Measurements from ENCODE around the gene RXRA.

The RXRA gene

GRCh38 chr9:134389642-134390041 is 63.4 kb downstream of the RXRA start:
- no peaks in the 10 kb centered on the region for H3K9me3 ChIP-seq
- peaks cover 12% of the 10 kb centered on the region for H3K36me3 ChIP-seq
- H3K4me3 ChIP-seq (ENCODE audit: low read depth in 1 of 2, low read length in 1 of 2), result no peak overlapping the region
- H3K4me1 ChIP-seq (ENCODE audit: control insufficient read depth in 1 of 2, insufficient read depth in 1 of 2, low read depth in 1 of 2, low read length in 1 of 2), result peaks cover 83 to 91% of the 10 kb centered on the region in 2 experiments
- TF ChIP-seq CTCF (IDR thresholded peaks at IDR 0.05), result no peak
- no peaks in the 10 kb centered on the region for H3K27me3 ChIP-seq
- H3K27ac ChIP-seq, result peak overlapping the region; percentile 8

DNA sequence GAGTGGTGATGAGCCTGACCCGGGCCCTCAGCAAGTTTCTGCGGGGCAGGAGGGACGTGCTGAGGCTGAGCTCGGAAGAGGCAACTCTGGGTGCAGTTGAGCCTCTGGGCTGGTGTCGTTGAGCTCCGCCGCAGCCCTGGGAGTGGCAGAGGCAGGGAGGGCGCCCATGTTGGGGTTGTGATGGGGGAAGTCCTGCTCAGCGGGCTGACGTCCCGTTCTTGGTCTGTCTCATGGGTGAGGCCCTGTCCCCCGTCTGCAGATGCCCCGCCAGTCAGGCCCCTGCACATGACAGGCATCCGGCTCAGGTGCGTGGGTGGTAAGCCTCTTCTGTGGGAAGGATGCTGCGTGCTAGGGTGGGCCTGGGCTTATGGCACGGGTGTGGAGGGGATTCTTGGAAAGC is 64.3 kb downstream of the RXRA start:
- Histone ChIP-seq H3K4me1 (ENCODE audit: control insufficient read depth in 1 of 2, insufficient read depth in 1 of 2, low read depth in 1 of 2, low read length in 1 of 2) (peaks cover 83 to 91% of the 10 kb centered on the region in 2 experiments), H3K4me3 (ENCODE audit: low read depth in 1 of 2, low read length in 1 of 2) (no peak overlapping the region), H3K27me3 (no peaks in the 10 kb centered on the region), H3K27ac (peak overlapping the region; percentile 100), H3K9me3 (no peaks in the 10 kb centered on the region), H3K36me3 (peaks cover 12% of the 10 kb centered on the region)
- TF ChIP-seq CTCF (IDR thresholded peaks at IDR 0.05), result no peak

DNA sequence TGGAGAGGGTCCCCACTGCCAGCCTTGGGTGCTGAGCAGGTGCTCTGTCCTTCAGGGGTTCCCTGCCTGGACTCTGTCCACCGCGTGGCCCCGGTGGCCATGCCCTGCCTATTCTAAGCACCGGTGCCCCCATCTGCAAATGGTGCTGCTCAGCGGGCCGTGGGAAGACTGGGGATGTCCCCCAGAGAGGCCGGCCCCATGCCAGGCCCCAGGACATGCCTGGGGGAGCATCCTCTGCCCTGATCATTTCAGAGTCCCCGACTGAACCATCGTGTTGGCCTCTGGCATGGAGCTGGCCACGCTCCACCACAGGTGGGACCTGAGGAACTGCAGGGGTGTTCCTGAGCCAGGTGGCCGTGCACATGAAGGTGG is 64.7 kb downstream of the RXRA start:
- Histone ChIP-seq H3K36me3 (peaks cover 12% of the 10 kb centered on the region), H3K4me1 (ENCODE audit: control insufficient read depth in 1 of 2, insufficient read depth in 1 of 2, low read depth in 1 of 2, low read length in 1 of 2) (peaks cover 83 to 91% of the 10 kb centered on the region in 2 experiments), H3K27me3 (no peaks in the 10 kb centered on the region), H3K4me3 (ENCODE audit: low read depth in 1 of 2, low read length in 1 of 2) (no peak overlapping the region), H3K27ac (peak overlapping the region; percentile 100), H3K9me3 (no peaks in the 10 kb centered on the region)
- TF ChIP-seq CTCF (IDR thresholded peaks at IDR 0.05), result no peak

- peaks cover 12% of the 10 kb centered on the region for H3K36me3 ChIP-seq
- H3K4me3 ChIP-seq (ENCODE audit: low read depth in 1 of 2, low read length in 1 of 2), result no peak overlapping the region
- TF ChIP-seq CTCF (IDR thresholded peaks at IDR 0.05), result no peak
- no peaks in the 10 kb centered on the region for H3K27me3 ChIP-seq
- H3K9me3 ChIP-seq, result no peaks in the 10 kb centered on the region
- peak overlapping the region; percentile 100 for H3K27ac ChIP-seq
- peaks cover 83 to 91% of the 10 kb centered on the region in 2 experiments for H3K4me1 ChIP-seq (ENCODE audit: control insufficient read depth in 1 of 2, insufficient read depth in 1 of 2, low read depth in 1 of 2, low read length in 1 of 2)
Measured at GRCh38 chr9:134391319-134392231, 65.3 kb downstream of the RXRA start.

DNA sequence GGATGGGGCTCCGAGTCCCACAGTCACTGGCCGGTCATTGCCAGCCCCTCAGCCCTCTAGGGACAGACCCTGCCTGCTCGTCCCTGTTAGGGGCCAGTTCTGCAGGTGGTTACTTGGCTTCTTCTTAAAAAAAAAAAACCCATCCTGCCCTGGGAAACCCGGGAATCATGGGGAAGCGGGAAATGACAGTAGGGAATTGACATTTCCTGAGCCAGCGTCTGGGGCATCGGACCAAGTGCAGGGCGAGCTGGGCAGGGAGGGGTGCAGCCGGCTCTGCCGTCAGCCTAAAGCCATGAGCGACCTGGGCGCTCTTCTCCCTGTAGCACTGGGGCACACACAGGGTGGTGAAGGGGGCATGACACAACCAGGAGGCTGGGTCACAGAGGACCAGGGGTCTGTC is 66.6 kb downstream of the RXRA start:
- no peak overlapping the region for H3K4me3 ChIP-seq (ENCODE audit: low read depth in 1 of 2, low read length in 1 of 2)
- no peaks in the 10 kb centered on the region for H3K9me3 ChIP-seq
- TF ChIP-seq CTCF (IDR thresholded peaks at IDR 0.05), result no peak
- H3K27me3 ChIP-seq, result no peaks in the 10 kb centered on the region
- peaks cover 92 to 94% of the 10 kb centered on the region in 2 experiments for H3K4me1 ChIP-seq (ENCODE audit: control insufficient read depth in 1 of 2, insufficient read depth in 1 of 2, low read depth in 1 of 2, low read length in 1 of 2)
- peaks cover 12% of the 10 kb centered on the region for H3K36me3 ChIP-seq
- peak overlapping the region; percentile 100 for H3K27ac ChIP-seq
